HCT116 (cell line): ENCODE measurements around the gene PLCH2. TPM values are rescaled to one million over a fixed set of nuclear protein-coding genes. Genes with fewer than 3 reads are reported as not detected.

ENCODE experiments used
- ATAC-seq: fragments of 200-7000 bp; cut with Tn5 transposase; 2 replicates; pipeline ENCODE4 v1.9.1; 2020; ENCODE audit warnings: mild to moderate bottlenecking, moderate library complexity
- BruUV-seq: library from RNA; stranded (reverse); fragments of 400-500 nt; replicated peaks from 2 replicates; lab custom pipeline; 2021; lab: Mats Ljungman, UMichigan
- CTCF ChIA-PET: fragments of 300-600 bp; sonication (Branson Sonifier 250); formaldehyde crosslinking; loops from one replicate; lab custom pipeline; 2021; ENCODE audit warnings: antibody characterized with exemption; lab: Charles Lee
- POLR2A ChIA-PET: fragments of 300-600, 350-600 bp; sonication (Branson Sonifier 250); formaldehyde crosslinking; loops from one replicate; lab custom pipeline; 2021; ENCODE audit warnings: antibody characterized with exemption; lab: Charles Lee
- RAD21 ChIA-PET, 2 experiments: fragments of 300-600 bp; sonication (Branson Sonifier 250); formaldehyde crosslinking; loops; one replicate each; lab custom pipeline; 2023; ENCODE audit warnings: low total read pairs in 2 of 2; ENCODE audit not compliant: uncharacterized antibody in 2 of 2, unreplicated experiment in 2 of 2, low non-redundant PET in 1 of 2; lab: Charles Lee
- DNase-seq: peaks from one replicate; pipeline ENCODE4 v3.0.0-alpha.2; 2010; ENCODE audit warnings: low read depth, low spot score
- H2AFZ ChIP-seq: fragments of 200-600 bp; shearing (Covaris generic), sonication (generic); 2 replicates; pipeline ENCODE4 v1.6.1; 2017; ENCODE audit warnings: low read depth, mixed run types, mixed read lengths, antibody characterized with exemption, low read length; ENCODE audit not compliant: poor library complexity, severe bottlenecking
- H3K27ac ChIP-seq: 2 replicates; pipeline ENCODE4 v1.5.1; 2012; ENCODE audit warnings: low read depth, low read length
- H3K27me3 ChIP-seq: fragments of 200-600 bp; sonication (generic); 2 replicates; pipeline ENCODE4 v1.6.1; 2016; ENCODE audit warnings: mixed run types, low read length, mixed read lengths; ENCODE audit not compliant: insufficient read depth
- H3K36me3 ChIP-seq, 2 experiments: fragments of 200-500 bp in 1 of 2; fragments of 200-600 bp in 1 of 2; sonication (Bioruptor generic) in 1 of 2; sonication (generic) in 1 of 2; 2 replicates each; pipeline versions ENCODE4 v1.5.1 to v1.6.1; 2014 to 2016; ENCODE audit warnings: low read length in 2 of 2, inconsistent platforms in 1 of 2, mixed read lengths in 1 of 2, mixed run types in 1 of 2; ENCODE audit not compliant: insufficient read depth in 2 of 2, control insufficient read depth in 1 of 2
- H3K4me1 ChIP-seq, 2 experiments: fragments of 200-600 bp in 1 of 2; sonication (generic) in 1 of 2; 2 replicates each; pipeline versions ENCODE4 v1.5.1 to v1.6.1; 2012 to 2017; ENCODE audit warnings: low read length in 2 of 2, inconsistent platforms in 1 of 2, mild to moderate bottlenecking in 1 of 2, mixed read lengths in 1 of 2, mixed run types in 1 of 2, moderate library complexity in 1 of 2; ENCODE audit not compliant: insufficient read depth in 2 of 2, control insufficient read depth in 1 of 2
- H3K4me2 ChIP-seq: fragments of 200-600 bp; sonication (generic); 2 replicates; pipeline ENCODE4 v1.6.1; 2017; ENCODE audit warnings: mixed run types, low read length, mixed read lengths
- H3K4me3 ChIP-seq, 2 experiments: fragments of 200-600 bp in 1 of 2; sonication (generic) in 1 of 2; replicated peaks in 1 of 2; 2 replicates each; pipeline ENCODE4 v1.5.1; 2011 to 2016; ENCODE audit warnings: low read length in 2 of 2, control low read depth in 1 of 2, low read depth in 1 of 2, mild to moderate bottlenecking in 1 of 2, mixed read lengths in 1 of 2, mixed run types in 1 of 2
- H3K79me2 ChIP-seq: fragments of 200-600 bp; sonication (generic); 2 replicates; pipeline ENCODE4 v1.6.1; 2017; ENCODE audit warnings: mild to moderate bottlenecking, mixed run types, low read length, moderate library complexity, mixed read lengths; ENCODE audit not compliant: insufficient read depth
- H3K9ac ChIP-seq: fragments of 200-600 bp; sonication (generic); 2 replicates; pipeline ENCODE4 v1.6.1; 2016; ENCODE audit warnings: low read length, mixed read lengths
- H3K9me2 ChIP-seq: fragments of 200-600 bp; sonication (generic), shearing (Covaris generic); 2 replicates; pipeline ENCODE4 v1.6.1; 2017; ENCODE audit warnings: mixed run types, mild to moderate bottlenecking, moderate library complexity; ENCODE audit not compliant: insufficient read depth
- H3K9me3 ChIP-seq, 2 experiments: fragments of 200-500 bp in 1 of 2; fragments of 200-600 bp in 1 of 2; sonication (Bioruptor generic) in 1 of 2; sonication (generic) in 1 of 2; 2 replicates each; pipeline ENCODE4 v1.6.1; 2014 to 2017; ENCODE audit warnings: low read length in 2 of 2, mixed read lengths in 2 of 2, inconsistent platforms in 1 of 2, low read depth in 1 of 2, mild to moderate bottlenecking in 1 of 2, mixed run types in 1 of 2, moderate library complexity in 1 of 2; ENCODE audit not compliant: control insufficient read depth in 1 of 2, insufficient read depth in 1 of 2
- H4K20me1 ChIP-seq: fragments of 200-600 bp; sonication (generic), shearing (Covaris generic); 2 replicates; pipeline ENCODE4 v1.6.1; 2017; ENCODE audit warnings: mixed run types, mild to moderate bottlenecking, moderate library complexity; ENCODE audit not compliant: insufficient read depth
- ATF3 ChIP-seq: IDR thresholded peaks from 2 replicates; pipeline ENCODE4 v1.6.1; 2012
- JUND ChIP-seq: IDR thresholded peaks from 2 replicates; pipeline ENCODE4 v1.6.1; 2012
- POLR2AphosphoS5 ChIP-seq: IDR thresholded peaks from 2 replicates; pipeline ENCODE4 v1.6.1; 2011; ENCODE audit warnings: mild to moderate bottlenecking, low read depth, low read length, moderate library complexity
- REST ChIP-seq: IDR thresholded peaks from 2 replicates; pipeline ENCODE4 v1.6.1; 2012; ENCODE audit warnings: low read depth
- SP1 ChIP-seq: IDR thresholded peaks from 2 replicates; pipeline ENCODE4 v1.6.1; 2012; ENCODE audit warnings: low read depth
- ZBTB33 ChIP-seq: IDR thresholded peaks from 2 replicates; pipeline ENCODE4 v1.6.1; 2011; ENCODE audit warnings: mild to moderate bottlenecking, low read length, moderate library complexity; ENCODE audit not compliant: insufficient replicate concordance; ENCODE audit errors: extremely low read depth
- intact Hi-C: fragments of 100-400 bp; cut with micrococcal nuclease; formaldehyde crosslinking; loops from 2 replicates; pipeline ENCODE4 v1.10.0; 2022
- total RNA-seq: library from RNA; stranded (reverse); gene quantifications from one replicate; pipeline ENCODE4 v1.2.1, GENCODE V29; 2021; ENCODE audit not compliant: unreplicated experiment
- TF ChIP-seq, protein P1 (sequence below): IDR thresholded peaks from 2 replicates; pipeline ENCODE4 v1.6.1; 2012

PLCH2 gene
- total RNA-seq, 1 experiment from 2014 or later = 2.0 TPM

DNA sequence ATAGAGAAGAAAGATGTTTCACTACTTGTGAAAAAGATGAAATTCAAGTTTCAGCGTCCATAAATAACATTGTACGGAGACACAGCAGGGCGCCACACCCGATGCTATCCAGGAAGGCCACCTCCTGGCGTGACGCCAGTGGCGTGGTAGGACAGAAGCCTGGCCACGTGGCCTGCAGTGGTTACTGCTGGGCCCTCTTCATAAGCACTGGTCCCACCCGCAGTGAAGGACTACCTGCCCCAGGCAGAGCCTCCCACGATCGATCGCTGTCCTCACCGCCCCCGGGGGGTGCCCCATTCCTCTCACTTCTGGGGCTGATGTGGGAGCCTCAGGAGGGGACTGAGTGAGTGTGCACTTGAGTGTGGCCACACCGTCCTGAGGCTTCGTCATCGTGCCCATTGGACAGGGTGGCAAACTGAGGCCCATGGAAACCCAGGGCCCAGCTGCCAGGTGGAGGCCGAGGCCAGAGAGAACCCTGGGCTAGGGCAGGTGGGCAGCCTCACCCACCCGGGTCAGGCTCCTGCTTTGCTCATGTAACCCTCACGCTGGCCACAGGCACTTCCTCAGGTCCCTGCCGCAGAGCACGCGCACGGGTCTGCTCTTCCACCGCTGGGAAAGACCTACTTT is 65.6 kb downstream of the PLCH2 start:
- H3K4me2 ChIP-seq = no peak overlapping the region
- H3K9me2 ChIP-seq = no peaks in the 10 kb centered on the region
- no peaks in the 10 kb centered on the region for H4K20me1 ChIP-seq
- H3K9me3 ChIP-seq = no peaks in the 10 kb centered on the region
- no peaks in the 10 kb centered on the region for H3K27me3 ChIP-seq
- H3K27ac ChIP-seq = no peak overlapping the region
- ATAC-seq (no peak), DNase-seq (no peak)
- H3K4me3 ChIP-seq = no peak overlapping the region
- ChIA-PET POLR2A (no interaction called here), RAD21 (no interaction called here), CTCF (no interaction called here)
- BruUV-seq = no TSS peak
- intact Hi-C loops = no loop called here
- peaks cover 2 to 25% of the 10 kb centered on the region in 2 experiments for H3K4me1 ChIP-seq
- H2AFZ ChIP-seq = no peak overlapping the region
- H3K36me3 ChIP-seq = no peaks in the 10 kb centered on the region
- no peaks in the 10 kb centered on the region for H3K79me2 ChIP-seq
- H3K9ac ChIP-seq = no peak overlapping the region
- TF ChIP-seq REST (no peak), ZBTB33 (no peak), SP1 (no peak), POLR2AphosphoS5 (no peak), ATF3 (no peak), JUND (no peak)
- TF ChIP-seq, protein P1, sequence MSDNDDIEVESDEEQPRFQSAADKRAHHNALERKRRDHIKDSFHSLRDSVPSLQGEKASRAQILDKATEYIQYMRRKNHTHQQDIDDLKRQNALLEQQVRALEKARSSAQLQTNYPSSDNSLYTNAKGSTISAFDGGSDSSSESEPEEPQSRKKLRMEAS = no peak
- TF ChIP-seq, all 23 proteins: peak for 0
